Activated T-cell treated with anti-CD3 and anti-CD28 coated beads, Interleukin-2, amount 50 U/mL, for 72 hours (primary cell): ENCODE results near the gene SND1. TPM values are rescaled to one million over a fixed set of nuclear protein-coding genes. Genes with fewer than 3 reads are reported as not detected.

ENCODE experiments used
- ATAC-seq, 2 donors: fragments of 150-1000 bp; cut with Tn5 transposase; replicated peaks in 1 of 2; 2 replicates each; pipeline ENCODE4 v1.10.0; 2021; ENCODE audit warnings: moderate library complexity in 2 of 2, mild to moderate bottlenecking in 1 of 2
- DNase-seq, 2 donors: peaks; one replicate each; pipeline ENCODE4 v3.0.0; 2021 to 2022; ENCODE audit warnings: mixed read lengths in 1 of 2
- H3K27ac Mint-ChIP-seq: one replicate; pipeline ENCODE4 v1.8.0; 2022; ENCODE audit warnings: mild to moderate bottlenecking, moderate library complexity, mixed read lengths
- H3K27me3 Mint-ChIP-seq: one replicate; pipeline ENCODE4 v1.8.0; 2022; ENCODE audit warnings: low read depth, mixed read lengths
- H3K36me3 Mint-ChIP-seq, 2 donors: one replicate each; pipeline ENCODE4 v1.8.0; 2022; ENCODE audit warnings: mixed read lengths in 2 of 2, mild to moderate bottlenecking in 1 of 2; ENCODE audit not compliant: insufficient read depth in 2 of 2
- H3K4me1 Mint-ChIP-seq: one replicate; pipeline ENCODE4 v1.8.0; 2022; ENCODE audit warnings: low read depth, mixed read lengths
- H3K4me3 Mint-ChIP-seq, 2 donors: one replicate each; pipeline ENCODE4 v1.8.0; 2022; ENCODE audit warnings: mild to moderate bottlenecking in 2 of 2, mixed read lengths in 2 of 2, moderate library complexity in 2 of 2
- H3K9me3 Mint-ChIP-seq, 2 donors: one replicate each; pipeline ENCODE4 v1.8.0; 2022; ENCODE audit warnings: mixed read lengths in 2 of 2
- total RNA-seq, 2 donors: library from RNA; stranded (reverse); gene quantifications; one replicate each; pipeline ENCODE4 v1.2.3, GENCODE V29; 2022

Gene SND1
- total RNA-seq, 2 donors from 2014 or later, result 237 to 285 TPM

- no peaks in the 10 kb centered on the region for H3K9me3 Mint-ChIP-seq
- no peaks in the 10 kb centered on the region for H3K27me3 Mint-ChIP-seq
- H3K4me1 Mint-ChIP-seq, result no peaks in the 10 kb centered on the region
- H3K27ac Mint-ChIP-seq, result no peak overlapping the region
- ATAC-seq, result no peak
- DNase-seq, result no peak
- H3K4me3 Mint-ChIP-seq, result no peak overlapping the region
- peaks cover 0 to 8% of the 10 kb centered on the region in 2 donors for H3K36me3 Mint-ChIP-seq
Measured at GRCh38 chr7:127943541-127944521, 291.8 kb downstream of the SND1 start.

GRCh38 chr7:127946111-127946510 lies 294.1 kb downstream of the SND1 start:
- Mint-ChIP-seq H3K9me3 (no peaks in the 10 kb centered on the region), H3K36me3 (peaks cover 0 to 6% of the 10 kb centered on the region in 2 donors), H3K27ac (no peak overlapping the region), H3K4me1 (no peaks in the 10 kb centered on the region), H3K27me3 (no peaks in the 10 kb centered on the region), H3K4me3 (no peak overlapping the region)
- no peak for ATAC-seq
- no peak for DNase-seq

- ATAC-seq (no peak), DNase-seq (no peak)
- H3K27me3 Mint-ChIP-seq, result no peaks in the 10 kb centered on the region
- H3K27ac Mint-ChIP-seq, result no peak overlapping the region
- no peaks in the 10 kb centered on the region for H3K4me1 Mint-ChIP-seq
- H3K4me3 Mint-ChIP-seq, result no peak overlapping the region
- peaks cover 0 to 6% of the 10 kb centered on the region in 2 donors for H3K36me3 Mint-ChIP-seq
- H3K9me3 Mint-ChIP-seq, result no peaks in the 10 kb centered on the region
Measured at GRCh38 chr7:127946847-127947246, 294.9 kb downstream of the SND1 start.

- H3K4me3 Mint-ChIP-seq, result no peak overlapping the region
Measured at GRCh38 chr7:127948312-127948711, 296.3 kb downstream of the SND1 start.

GRCh38 chr7:127948930-127949329 lies 296.9 kb downstream of the SND1 start:
- Mint-ChIP-seq H3K4me1 (no peaks in the 10 kb centered on the region), H3K9me3 (no peaks in the 10 kb centered on the region), H3K4me3 (no peak overlapping the region), H3K27me3 (no peaks in the 10 kb centered on the region), H3K27ac (no peak overlapping the region), H3K36me3 (peaks cover 0 to 3% of the 10 kb centered on the region in 2 donors)
- no peak for DNase-seq
- ATAC-seq, result no peak

More at GRCh38 chr7:127948312-127948711, 296.3 kb downstream of the SND1 start:
- peaks cover 0 to 3% of the 10 kb centered on the region in 2 donors for H3K36me3 Mint-ChIP-seq
- no peak for ATAC-seq
- no peaks in the 10 kb centered on the region for H3K9me3 Mint-ChIP-seq
- no peaks in the 10 kb centered on the region for H3K4me1 Mint-ChIP-seq
- no peaks in the 10 kb centered on the region for H3K27me3 Mint-ChIP-seq
- no peak for DNase-seq
- H3K27ac Mint-ChIP-seq, result no peak overlapping the region

- Mint-ChIP-seq H3K27me3 (no peaks in the 10 kb centered on the region), H3K4me1 (no peaks in the 10 kb centered on the region), H3K36me3 (no peaks in the 10 kb centered on the region), H3K4me3 (no peak overlapping the region), H3K27ac (no peak overlapping the region), H3K9me3 (no peaks in the 10 kb centered on the region)
- no peak for ATAC-seq
- no peak for DNase-seq
Measured at GRCh38 chr7:127949769-127950222, 297.8 kb downstream of the SND1 start.

- Mint-ChIP-seq H3K4me1 (no peaks in the 10 kb centered on the region), H3K27ac (no peak overlapping the region), H3K4me3 (no peak overlapping the region), H3K27me3 (no peaks in the 10 kb centered on the region), H3K9me3 (no peaks in the 10 kb centered on the region), H3K36me3 (no peaks in the 10 kb centered on the region)
- ATAC-seq (no peak), DNase-seq (no peak)
Measured at GRCh38 chr7:127950233-127950935, 298.4 kb downstream of the SND1 start.

- Mint-ChIP-seq H3K36me3 (no peaks in the 10 kb centered on the region), H3K27ac (no peak overlapping the region), H3K27me3 (no peaks in the 10 kb centered on the region), H3K4me1 (no peaks in the 10 kb centered on the region), H3K9me3 (no peaks in the 10 kb centered on the region), H3K4me3 (no peak overlapping the region)
- ATAC-seq (no peak), DNase-seq (no peak)
Measured at GRCh38 chr7:127953423-127954356, 301.7 kb downstream of the SND1 start.

GRCh38 chr7:127954357-127954748 lies 302.4 kb downstream of the SND1 start:
- Mint-ChIP-seq H3K4me3 (no peak overlapping the region), H3K27ac (no peak overlapping the region), H3K27me3 (no peaks in the 10 kb centered on the region), H3K36me3 (peaks cover under 1% of the 10 kb centered on the region in 2 donors), H3K9me3 (no peaks in the 10 kb centered on the region), H3K4me1 (peaks cover 2% of the 10 kb centered on the region)
- ATAC-seq (no peak), DNase-seq (no peak)

GRCh38 chr7:127955051-127955531 lies 303.1 kb downstream of the SND1 start:
- peaks cover 7% of the 10 kb centered on the region in 2 donors for H3K36me3 Mint-ChIP-seq
- ATAC-seq, result no peak
- DNase-seq, result no peak
- no peaks in the 10 kb centered on the region for H3K9me3 Mint-ChIP-seq
- no peak overlapping the region for H3K4me3 Mint-ChIP-seq
- H3K27me3 Mint-ChIP-seq, result no peaks in the 10 kb centered on the region
- peaks cover 9% of the 10 kb centered on the region for H3K4me1 Mint-ChIP-seq
- no peak overlapping the region for H3K27ac Mint-ChIP-seq

GRCh38 chr7:127957886-127958285 lies 305.9 kb downstream of the SND1 start:
- Mint-ChIP-seq H3K4me3 (no peak overlapping the region), H3K4me1 (peaks cover 10% of the 10 kb centered on the region), H3K36me3 (peaks cover 16 to 22% of the 10 kb centered on the region in 2 donors), H3K9me3 (peaks cover 0 to under 1% of the 10 kb centered on the region in 2 donors), H3K27me3 (no peaks in the 10 kb centered on the region), H3K27ac (no peak overlapping the region)
- no peak for DNase-seq
- ATAC-seq, result no peak

- Mint-ChIP-seq H3K4me3 (no peak overlapping the region), H3K27me3 (no peaks in the 10 kb centered on the region), H3K9me3 (peaks cover 0 to 2% of the 10 kb centered on the region in 2 donors), H3K4me1 (peaks cover 10% of the 10 kb centered on the region), H3K36me3 (peaks cover 16 to 22% of the 10 kb centered on the region in 2 donors), H3K27ac (no peak overlapping the region)
- no peak for DNase-seq
- ATAC-seq, result no peak
Measured at GRCh38 chr7:127959770-127960169, 307.8 kb downstream of the SND1 start.
